ENCODE measurements around the gene STAM2.

Gene STAM2

GRCh38 chr2:152221839-152222238 is 46.3 kb upstream of the STAM2 start:
- H3K27me3 ChIP-seq (ENCODE audit: insufficient read depth, low read length, poor library complexity, severe bottlenecking), result no peaks in the 10 kb centered on the region
- no peak for TF ChIP-seq EZH2phosphoT487 (IDR thresholded peaks at IDR 0.05; ENCODE audit: borderline replicate concordance)
- TF ChIP-seq CTCF (conservative IDR thresholded peaks at IDR 0.05; ENCODE audit: low read length), result no peak
- H2AFZ ChIP-seq (ENCODE audit: low read length), result no peak overlapping the region
- H3K79me2 ChIP-seq (ENCODE audit: insufficient read depth, low read length), result no peaks in the 10 kb centered on the region
- H3K9me3 ChIP-seq (ENCODE audit: insufficient read depth, low read depth, low read length), result no peaks in the 10 kb centered on the region
- no peaks in the 10 kb centered on the region for H3K4me1 ChIP-seq (ENCODE audit: insufficient read depth, low read length, poor library complexity, severe bottlenecking)
- H3K36me3 ChIP-seq (ENCODE audit: insufficient read depth, low read length), result no peaks in the 10 kb centered on the region
- H3K9ac ChIP-seq (ENCODE audit: low read depth, low read length, poor library complexity, severe bottlenecking), result no peak overlapping the region
- no peak overlapping the region for H3K4me3 ChIP-seq (ENCODE audit: low read length, poor library complexity, severe bottlenecking)
- H3K9me2 ChIP-seq (replicated peaks; ENCODE audit: low read depth, low read length), result no peaks in the 10 kb centered on the region
- H3F3A ChIP-seq (ENCODE audit: low read depth), result no peaks in the 10 kb centered on the region
- H3K4me2 ChIP-seq (ENCODE audit: low read depth, low read length, poor library complexity, severe bottlenecking), result no peak overlapping the region
- no peaks in the 10 kb centered on the region for H4K20me1 ChIP-seq (ENCODE audit: insufficient read depth, low read length, poor library complexity, severe bottlenecking)

- no peak overlapping the region for H2AFZ ChIP-seq (ENCODE audit: low read length)
- no peaks in the 10 kb centered on the region for H3K27me3 ChIP-seq (ENCODE audit: insufficient read depth, low read length, poor library complexity, severe bottlenecking)
- no peak for TF ChIP-seq EZH2phosphoT487 (IDR thresholded peaks at IDR 0.05; ENCODE audit: borderline replicate concordance)
- H3K4me3 ChIP-seq (ENCODE audit: low read length, poor library complexity, severe bottlenecking), result no peak overlapping the region
- H3K9me3 ChIP-seq (ENCODE audit: insufficient read depth, low read depth, low read length), result no peaks in the 10 kb centered on the region
- H3F3A ChIP-seq (ENCODE audit: low read depth), result no peaks in the 10 kb centered on the region
- no peaks in the 10 kb centered on the region for H4K20me1 ChIP-seq (ENCODE audit: insufficient read depth, low read length, poor library complexity, severe bottlenecking)
- no peaks in the 10 kb centered on the region for H3K4me1 ChIP-seq (ENCODE audit: insufficient read depth, low read length, poor library complexity, severe bottlenecking)
- no peak overlapping the region for H3K4me2 ChIP-seq (ENCODE audit: low read depth, low read length, poor library complexity, severe bottlenecking)
- no peaks in the 10 kb centered on the region for H3K9me2 ChIP-seq (replicated peaks; ENCODE audit: low read depth, low read length)
- H3K79me2 ChIP-seq (ENCODE audit: insufficient read depth, low read length), result no peaks in the 10 kb centered on the region
- no peak overlapping the region for H3K9ac ChIP-seq (ENCODE audit: low read depth, low read length, poor library complexity, severe bottlenecking)
- H3K36me3 ChIP-seq (ENCODE audit: insufficient read depth, low read length), result no peaks in the 10 kb centered on the region
These were observed 43.7 kb upstream of the STAM2 start for GRCh38 chr2:152219077-152219828.

GRCh38 chr2:152201466-152201830 is 25.9 kb upstream of the STAM2 start:
- TF ChIP-seq EZH2phosphoT487 (IDR thresholded peaks at IDR 0.05; ENCODE audit: borderline replicate concordance) (no peak), CTCF (conservative IDR thresholded peaks at IDR 0.05; ENCODE audit: low read length) (no peak)
- Histone ChIP-seq H3K36me3 (ENCODE audit: insufficient read depth, low read length) (no peaks in the 10 kb centered on the region), H3K4me3 (ENCODE audit: low read length, poor library complexity, severe bottlenecking) (no peak overlapping the region), H3F3A (ENCODE audit: low read depth) (no peaks in the 10 kb centered on the region), H3K9me3 (ENCODE audit: insufficient read depth, low read depth, low read length) (no peaks in the 10 kb centered on the region), H3K9ac (ENCODE audit: low read depth, low read length, poor library complexity, severe bottlenecking) (no peak overlapping the region), H3K79me2 (ENCODE audit: insufficient read depth, low read length) (no peaks in the 10 kb centered on the region), H3K27me3 (ENCODE audit: insufficient read depth, low read length, poor library complexity, severe bottlenecking) (no peaks in the 10 kb centered on the region), H3K9me2 (replicated peaks; ENCODE audit: low read depth, low read length) (no peaks in the 10 kb centered on the region), H3K4me1 (ENCODE audit: insufficient read depth, low read length, poor library complexity, severe bottlenecking) (no peaks in the 10 kb centered on the region), H4K20me1 (ENCODE audit: insufficient read depth, low read length, poor library complexity, severe bottlenecking) (no peaks in the 10 kb centered on the region), H3K4me2 (ENCODE audit: low read depth, low read length, poor library complexity, severe bottlenecking) (no peak overlapping the region), H2AFZ (ENCODE audit: low read length) (no peak overlapping the region)

Measured in Loucy (cell line).